ENCODE results near the gene BAG3.
A peak's percentile ranks its signal among the peaks of the same experiment; 100 is the strongest.

The BAG3 gene

DNA sequence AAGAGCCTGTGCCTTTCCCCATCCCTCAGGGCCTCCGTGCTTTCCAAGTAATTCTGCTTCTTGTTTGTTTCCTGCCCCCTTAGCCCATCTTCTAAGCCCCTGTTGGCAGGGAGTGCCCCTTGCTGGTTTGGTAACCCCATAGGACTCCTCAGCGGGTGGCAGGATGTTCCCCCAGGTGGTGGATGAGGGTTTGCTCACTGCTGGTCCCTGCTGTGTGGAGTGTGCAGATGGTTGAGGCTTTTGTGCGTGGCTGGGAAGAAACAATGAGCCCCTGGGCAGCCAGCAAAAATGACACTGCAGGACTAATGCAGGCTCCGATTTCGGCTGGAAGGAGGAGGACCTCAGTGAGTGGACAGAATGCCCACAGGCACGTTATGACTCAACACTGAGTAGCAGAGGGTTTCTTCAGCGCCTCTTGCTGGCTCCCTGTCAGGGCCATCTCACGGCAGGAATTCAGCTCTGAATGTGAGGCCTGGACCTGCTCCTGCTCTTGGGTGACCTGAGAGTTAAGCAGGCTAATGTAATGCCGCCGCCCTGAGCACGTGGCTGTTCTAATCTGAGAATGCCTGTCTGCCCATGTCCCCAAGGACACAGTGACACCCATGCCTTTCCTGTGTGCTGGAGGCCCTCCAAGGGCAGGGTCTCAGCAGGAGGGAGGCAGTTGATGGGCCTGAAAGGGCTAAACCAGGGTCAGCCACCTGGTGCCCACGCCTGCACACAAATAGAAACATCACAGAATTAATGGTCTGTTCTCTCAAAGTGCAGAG, 16.6 kb downstream of the BAG3 start:
- DNase-seq = no peak

DNA sequence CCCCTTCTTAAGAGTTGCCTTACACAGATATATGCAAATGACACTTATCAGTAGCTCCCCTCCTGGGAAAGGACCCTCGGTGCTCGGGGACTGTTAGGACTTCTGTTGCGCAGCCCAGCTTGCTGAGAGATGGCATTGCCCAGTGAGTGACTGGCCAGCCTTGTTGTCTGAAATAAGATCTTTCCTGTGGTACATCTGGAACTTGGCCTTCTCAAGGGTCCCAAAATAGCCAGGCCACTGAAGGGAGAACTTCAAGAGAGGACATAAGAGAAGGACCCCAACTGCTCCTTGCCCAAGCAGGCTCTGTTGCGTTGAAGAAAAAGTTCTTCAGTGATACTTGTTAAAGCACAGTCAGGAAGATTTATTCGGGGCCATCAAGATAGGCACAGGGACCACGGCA, 17.3 kb downstream of the BAG3 start:
- DNase-seq = no peak

GRCh38 chr10:119669331-119669730, 18.2 kb downstream of the BAG3 start:
- no peak for DNase-seq

DNA sequence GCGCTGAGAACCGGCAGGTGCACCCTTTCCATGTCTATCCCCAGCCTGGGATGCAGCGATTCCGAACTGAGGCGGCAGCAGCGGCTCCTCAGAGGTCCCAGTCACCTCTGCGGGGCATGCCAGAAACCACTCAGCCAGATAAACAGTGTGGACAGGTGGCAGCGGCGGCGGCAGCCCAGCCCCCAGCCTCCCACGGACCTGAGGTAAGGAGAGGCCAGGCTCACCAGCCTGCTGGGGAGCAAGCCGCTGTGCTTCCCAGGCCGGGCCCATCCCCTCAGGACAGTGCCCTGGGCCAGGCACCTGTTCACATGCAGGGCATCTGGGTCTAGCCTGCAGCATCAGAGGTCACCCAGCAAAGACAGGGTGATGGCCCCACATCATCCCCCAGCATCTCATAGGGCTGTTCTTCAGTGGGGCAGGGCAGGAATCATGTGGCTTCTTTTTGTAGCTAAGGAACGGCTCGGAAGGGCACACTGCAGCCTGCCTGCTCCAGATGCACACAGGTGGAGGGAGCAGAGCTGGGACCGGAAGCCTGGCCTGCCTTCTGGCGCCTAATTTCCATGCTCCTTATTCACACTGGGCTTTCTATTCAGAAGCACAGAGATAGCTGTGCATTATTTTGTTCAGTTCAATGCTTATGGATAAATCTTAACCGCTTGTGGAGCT, 18.9 kb downstream of the BAG3 start:
- no peak for DNase-seq

DNA sequence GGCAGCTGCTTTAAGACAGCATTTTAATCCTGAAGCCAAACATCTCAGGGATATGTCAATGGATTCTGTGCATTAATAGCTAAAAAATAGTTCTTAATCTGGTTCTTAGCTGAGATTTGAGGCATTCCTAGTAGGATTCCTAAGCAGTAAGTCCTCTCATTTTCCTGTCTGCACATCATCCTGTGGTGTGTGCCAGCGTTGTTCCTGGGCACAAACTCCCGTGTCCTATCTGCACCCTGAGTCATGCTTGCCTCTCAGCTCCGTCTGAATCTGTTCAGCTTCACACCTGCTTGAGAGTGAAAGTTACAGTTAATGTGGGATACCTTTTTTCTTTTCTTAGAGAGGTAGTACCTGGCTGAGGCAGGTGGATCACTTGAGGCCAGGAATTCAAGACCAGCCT, 19.5 kb downstream of the BAG3 start:
- no peak for DNase-seq

GRCh38 chr10:119671381-119671780, 20.2 kb downstream of the BAG3 start:
- DNase-seq = no peak

- no peak for DNase-seq
These were observed 21.1 kb downstream of the BAG3 start for GRCh38 chr10:119672291-119672690.

- no peak for DNase-seq
These were observed 22.1 kb downstream of the BAG3 start for GRCh38 chr10:119673271-119673670.

DNA sequence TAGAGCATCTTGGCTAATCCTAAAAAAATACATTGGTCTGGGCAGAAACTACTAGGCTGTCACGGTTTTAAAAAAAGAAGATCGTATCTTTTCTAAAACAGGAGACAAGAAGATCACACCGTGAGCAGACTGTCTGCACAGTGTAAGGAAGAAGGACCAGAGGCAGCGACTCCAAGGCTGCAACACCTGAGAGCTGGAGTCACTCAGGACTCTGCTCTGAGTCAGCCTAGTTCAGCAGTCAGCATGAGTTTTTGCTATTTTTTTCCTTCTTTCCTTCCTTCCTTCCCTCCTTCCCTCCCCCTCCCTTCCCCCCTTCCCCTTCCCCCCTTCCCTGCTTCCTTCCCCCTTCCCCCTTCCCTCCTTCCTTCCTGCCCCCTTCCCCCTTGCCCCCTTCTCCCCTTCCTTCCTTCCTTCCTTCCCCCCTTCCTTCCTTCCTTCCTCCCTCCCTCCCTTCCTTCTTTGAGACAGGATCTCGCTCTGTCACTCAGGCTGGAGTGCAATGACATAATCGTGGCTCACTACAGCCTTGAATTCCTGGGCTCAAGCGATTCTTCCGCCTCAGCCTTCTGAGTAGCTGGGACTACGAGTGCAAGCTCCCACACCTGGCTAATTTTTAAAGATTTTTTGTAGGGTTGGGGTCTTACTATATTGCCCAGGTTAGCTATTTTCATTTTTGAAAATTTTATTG, 24.4 kb downstream of the BAG3 start:
- no peak for DNase-seq

- DNase-seq = no peak
These were observed 25.9 kb downstream of the BAG3 start for GRCh38 chr10:119677126-119677525.

GRCh38 chr10:119677904-119678755, 26.9 kb downstream of the BAG3 start:
- DNase-seq = no peak

DNA sequence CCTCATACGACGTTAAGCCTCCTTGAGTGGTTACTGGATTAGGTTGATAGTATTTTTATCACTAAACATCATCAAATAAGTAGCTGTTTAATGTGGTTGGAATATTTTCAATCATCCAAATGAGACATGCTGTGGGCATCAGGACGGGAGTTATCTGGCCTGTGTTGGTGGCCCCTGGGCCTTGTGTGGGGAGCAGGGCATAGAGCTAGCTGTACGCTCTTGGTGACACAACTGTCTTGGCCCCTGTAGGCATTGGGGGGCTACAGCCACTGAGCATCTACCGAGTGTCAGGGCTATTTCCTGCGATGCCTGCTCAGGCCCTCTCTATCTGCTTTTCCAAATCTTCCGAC, 28.3 kb downstream of the BAG3 start:
- no peak for DNase-seq

DNA sequence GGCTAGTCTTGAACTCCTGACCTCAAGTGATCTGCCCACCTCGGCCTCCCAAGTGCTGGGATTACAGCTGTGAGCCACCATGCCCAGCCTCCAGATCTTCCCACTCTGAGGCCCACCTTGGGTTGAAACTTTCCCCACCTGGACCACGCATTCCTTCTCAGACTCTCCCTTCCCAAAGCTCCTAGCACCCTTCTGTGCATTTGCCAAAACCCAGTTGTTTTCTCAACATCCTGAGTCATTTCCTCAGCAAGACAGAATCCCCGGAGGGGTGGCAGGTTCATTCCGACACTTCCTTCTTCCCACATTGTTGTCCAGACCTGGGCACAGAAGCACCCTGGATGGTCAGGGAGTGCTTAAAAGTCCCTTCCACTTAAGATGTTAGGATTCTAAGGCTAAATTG, 28.9 kb downstream of the BAG3 start:
- DNase-seq = peak; percentile 64 to 79 (median 76)

DNA sequence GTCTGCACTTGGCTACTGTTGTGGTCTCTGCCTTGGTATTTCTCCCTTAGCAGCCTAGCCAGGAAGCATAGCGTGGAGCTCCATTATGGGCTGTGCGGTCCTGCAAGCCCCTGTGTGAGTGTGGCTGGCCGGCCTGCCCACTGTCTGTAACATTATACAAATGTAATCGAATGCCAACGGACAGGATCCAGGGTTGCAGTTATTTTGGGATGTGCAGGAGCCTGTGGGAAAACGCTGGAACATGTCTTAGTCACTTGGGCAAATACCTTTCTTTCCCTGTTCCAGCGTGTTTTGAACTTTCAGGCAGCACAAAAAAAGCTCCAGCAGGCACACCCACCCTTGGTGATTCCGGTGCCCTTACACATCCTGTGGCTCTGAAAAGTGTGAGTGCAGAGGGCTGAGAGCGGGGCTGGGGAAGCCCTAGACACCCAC, 29.5 kb downstream of the BAG3 start:
- peak in 2 of 4 experiments; percentile 24 to 48 for DNase-seq

DNA sequence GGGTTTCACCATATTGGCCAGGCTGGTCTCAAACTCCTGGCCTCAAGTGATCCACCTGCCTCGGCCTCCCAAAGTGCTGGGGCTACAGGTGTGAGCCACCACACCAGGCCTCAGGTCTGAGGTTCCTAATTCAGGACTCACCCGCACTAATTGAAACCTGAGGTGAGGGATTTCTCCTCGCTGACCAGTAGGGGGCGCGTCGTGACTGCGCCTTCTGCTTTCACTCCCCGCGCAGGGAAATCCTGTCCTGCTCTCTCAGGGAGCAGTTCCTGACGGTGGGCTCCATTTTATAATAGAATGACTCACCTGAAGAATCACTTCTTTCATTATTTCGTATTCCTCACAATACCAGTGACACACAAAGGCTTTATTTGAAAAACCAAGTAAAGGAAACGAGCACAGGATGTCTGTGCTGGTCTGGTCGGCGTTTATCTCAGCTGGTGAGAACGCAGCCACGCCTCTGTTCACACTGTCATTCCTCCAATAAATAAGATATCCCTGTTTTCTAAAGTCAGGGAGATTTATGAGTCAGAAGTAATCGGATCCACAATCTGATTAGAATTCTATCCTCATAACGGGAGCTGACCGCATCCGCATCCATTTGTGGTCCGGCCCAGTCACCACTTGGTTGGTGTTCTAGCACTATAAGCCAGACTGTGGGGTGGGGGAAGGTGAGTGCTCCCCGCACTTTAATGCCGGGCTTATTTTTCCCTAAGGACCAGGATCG, 35.4 kb downstream of the BAG3 start:
- DNase-seq = peak; percentile 85 to 94 (median 92)

DNA sequence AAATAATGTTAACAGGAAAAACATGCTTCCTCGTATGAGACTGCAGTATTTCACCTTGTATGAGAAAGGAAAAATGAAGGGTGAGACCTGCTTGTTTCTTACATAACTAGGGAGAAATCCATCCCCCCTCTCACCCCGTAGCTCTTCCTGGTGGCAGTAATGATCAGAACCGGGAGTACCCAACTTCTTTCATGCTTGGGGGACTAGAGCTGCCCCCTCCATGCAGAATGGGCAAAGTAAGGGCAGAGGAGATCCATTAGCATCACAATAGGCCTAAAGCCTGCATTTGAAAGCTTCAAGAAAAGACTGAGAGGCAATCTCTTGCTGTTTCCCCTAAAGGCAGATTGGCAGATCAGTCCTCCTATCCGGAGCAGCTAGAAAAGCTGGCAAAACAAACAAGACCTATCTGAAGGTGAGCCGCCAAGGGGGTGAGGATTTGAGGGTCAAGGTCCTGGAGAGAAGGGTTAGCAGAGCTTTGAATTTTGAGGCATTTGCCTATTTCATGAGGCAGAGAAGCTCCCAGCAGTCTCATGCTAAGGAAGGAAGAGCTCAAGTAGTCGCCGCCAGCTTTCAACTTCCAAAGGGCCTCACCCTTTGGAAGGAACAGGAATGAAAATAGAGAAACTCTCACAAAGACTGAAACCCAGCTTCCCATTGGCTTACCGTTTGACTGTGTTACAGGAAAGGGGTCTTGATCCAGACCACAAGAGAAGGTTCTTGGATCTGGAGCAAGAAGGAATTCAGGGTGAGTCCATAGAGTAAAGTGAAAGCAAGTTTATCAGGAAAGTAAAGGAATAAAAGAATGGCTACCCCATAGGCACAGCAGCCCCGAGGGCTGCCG, 36.2 kb downstream of the BAG3 start:
- DNase-seq = no peak

DNA sequence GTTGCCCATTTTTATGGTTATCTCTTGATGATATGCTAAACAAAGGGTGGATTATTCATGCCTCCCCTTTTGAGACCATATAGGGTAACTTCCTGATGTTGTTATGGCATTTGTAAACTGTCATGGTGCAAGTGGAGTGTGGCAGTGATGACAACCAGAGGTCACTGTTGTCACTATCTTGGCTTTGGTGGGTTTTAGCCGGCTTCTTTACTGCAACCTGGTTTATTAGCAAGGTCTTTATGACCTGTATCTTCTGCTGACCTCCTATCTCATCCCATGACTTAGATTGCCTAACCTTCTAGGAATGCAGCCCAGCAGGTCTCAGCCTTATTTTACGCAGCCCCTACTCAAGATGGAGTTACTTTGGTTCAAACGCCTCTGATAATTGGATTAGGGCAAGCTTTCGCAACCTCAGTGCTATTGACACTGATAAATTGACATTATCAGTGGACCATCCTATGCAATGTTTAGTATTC, 36.9 kb downstream of the BAG3 start:
- DNase-seq = peak in 3 of 4 experiments; percentile 32 to 43 (median 34)

- DNase-seq = no peak
These were observed 37.9 kb downstream of the BAG3 start for GRCh38 chr10:119689016-119689580.

DNA sequence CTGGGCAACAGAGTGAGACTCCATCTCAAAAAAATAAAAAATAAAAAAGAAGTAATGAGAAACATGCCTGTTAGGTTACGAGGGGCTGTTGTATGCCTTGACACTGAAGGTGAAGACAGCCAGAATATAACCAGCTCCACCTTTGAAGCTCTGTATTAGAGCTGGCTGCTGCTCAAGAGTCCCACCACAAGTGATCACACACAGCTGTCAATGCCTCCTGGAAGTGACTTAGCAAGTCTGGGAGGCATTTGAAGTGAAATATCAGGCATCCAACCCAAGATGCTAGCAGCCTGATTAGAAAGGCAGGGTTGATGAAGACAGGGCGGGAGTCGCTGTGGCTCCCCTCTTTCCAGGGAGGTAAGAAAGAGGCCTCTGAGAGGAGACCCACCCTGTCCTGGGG, 40.5 kb downstream of the BAG3 start:
- no peak for DNase-seq

DNA sequence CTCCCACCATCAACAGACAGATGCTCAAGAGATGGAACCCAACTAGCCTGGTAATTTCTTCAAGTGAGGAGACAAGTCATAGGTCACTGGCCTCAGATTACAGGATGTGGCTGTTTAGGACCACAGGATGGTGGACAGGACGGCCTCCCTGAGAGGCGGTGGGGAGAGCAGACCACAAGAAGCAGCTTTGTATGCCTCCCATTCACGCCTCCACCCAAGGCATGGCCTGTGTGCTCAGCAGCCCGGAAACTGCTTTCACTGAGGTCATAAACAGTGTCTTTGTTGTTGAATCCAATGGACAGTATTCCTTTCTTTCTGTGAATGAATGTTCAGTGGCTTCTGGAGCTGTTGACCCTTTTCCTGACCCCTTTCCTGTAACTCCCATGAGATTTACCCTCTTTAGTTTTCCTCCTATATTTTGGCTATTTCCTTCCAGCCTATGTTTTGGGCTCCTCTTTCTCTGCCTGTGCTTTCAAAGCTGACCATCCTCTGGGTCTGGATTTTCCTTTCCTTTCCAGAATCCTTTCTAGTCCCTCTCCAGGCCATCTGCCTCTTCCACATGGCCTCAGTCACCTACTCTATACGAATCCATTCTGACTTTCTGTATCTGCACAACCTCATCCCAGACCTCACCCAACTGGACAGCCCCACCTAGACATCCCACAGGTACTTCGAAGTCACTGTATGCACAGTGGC, 42.2 kb downstream of the BAG3 start:
- no peak for DNase-seq
